Peyer's patch (tissue), 4 donors: ENCODE measurements around the gene MLXIPL. TPM values are rescaled to one million over a fixed set of nuclear protein-coding genes. Genes with fewer than 3 reads are reported as not detected.
A peak's percentile ranks its signal among the peaks of the same experiment; 100 is the strongest.

Experiments used
- DNase-seq, 3 donors: peaks; one replicate each; pipeline ENCODE4 v3.0.0-alpha.2; 2017 to 2019
- H3K27ac ChIP-seq, 4 donors: fragments of 200-600 bp; sonication (generic); one replicate each; pipeline ENCODE4 v1.5.1; 2016 to 2019
- H3K27me3 ChIP-seq, 2 donors: fragments of 200-600 bp; sonication (generic); one replicate each; pipeline ENCODE4 v1.5.1; 2019
- H3K36me3 ChIP-seq, 3 donors: fragments of 200-600 bp; sonication (generic); one replicate each; pipeline ENCODE4 v1.5.1; 2016 to 2019
- H3K4me1 ChIP-seq, 4 donors: fragments of 200-600 bp; sonication (generic); one replicate each; pipeline ENCODE4 v1.5.1; 2016 to 2019
- H3K4me3 ChIP-seq, 4 donors: fragments of 200-600 bp; sonication (generic); 1 replicate in 3 of 4; 2 replicates in 1 of 4; pipeline ENCODE4 v1.5.1; 2016 to 2019; ENCODE audit warnings: mild to moderate bottlenecking in 1 of 4
- H3K9me3 ChIP-seq, 4 donors: fragments of 200-600 bp; sonication (generic); one replicate each; pipeline ENCODE4 v1.5.1; 2016 to 2019; ENCODE audit warnings: mild to moderate bottlenecking in 1 of 4
- CTCF ChIP-seq, 6 experiments: fragments of 450-650 bp in 4 of 6; fragments of 200-600 bp in 2 of 6; sonication (generic) in 1 of 6; IDR thresholded peaks; one replicate each; pipeline ENCODE4 v1.5.1; 2017 to 2019; ENCODE audit warnings: antibody characterized with exemption in 6 of 6, mild to moderate bottlenecking in 3 of 6, moderate library complexity in 1 of 6
- POLR2A ChIP-seq, 2 donors: fragments of 450-650 bp; IDR thresholded peaks; one replicate each; pipeline ENCODE4 v1.5.1; 2017; ENCODE audit warnings: antibody characterized with exemption in 2 of 2, mild to moderate bottlenecking in 2 of 2, moderate library complexity in 2 of 2
- total RNA-seq, 4 donors: library from RNA; depleted of rRNA; stranded (reverse); fragments of >200 nt; gene quantifications; one replicate each; pipeline ENCODE4 v1.1.0, GENCODE V29; 2016

The MLXIPL gene
- total RNA-seq, 4 donors from 2014 or later = 114 to 465 (median 293) TPM

GRCh38 chr7:73596191-73597065, 27.9 kb downstream of the MLXIPL start:
- Histone ChIP-seq H3K27ac (no peak overlapping the region), H3K9me3 (no peaks in the 10 kb centered on the region), H3K36me3 (peaks cover 0 to 9% (median 0%) of the 10 kb centered on the region in 3 donors), H3K4me3 (no peak overlapping the region), H3K27me3 (no peaks in the 10 kb centered on the region), H3K4me1 (no peaks in the 10 kb centered on the region)
- TF ChIP-seq CTCF (IDR thresholded peaks at IDR 0.05) (no peak), POLR2A (IDR thresholded peaks at IDR 0.05) (no peak)
- no peak for DNase-seq

GRCh38 chr7:73595358-73595757, 29.0 kb downstream of the MLXIPL start:
- Histone ChIP-seq H3K27me3 (no peaks in the 10 kb centered on the region), H3K9me3 (no peaks in the 10 kb centered on the region), H3K4me1 (no peaks in the 10 kb centered on the region), H3K36me3 (peaks cover 0 to 9% (median 0%) of the 10 kb centered on the region in 3 donors), H3K27ac (no peak overlapping the region), H3K4me3 (no peak overlapping the region)
- DNase-seq = no peak
- TF ChIP-seq CTCF (IDR thresholded peaks at IDR 0.05) = no peak
- no peak for TF ChIP-seq POLR2A (IDR thresholded peaks at IDR 0.05)

GRCh38 chr7:73593207-73594045, 30.9 kb downstream of the MLXIPL start:
- Histone ChIP-seq H3K4me1 (no peaks in the 10 kb centered on the region), H3K27ac (no peak overlapping the region), H3K27me3 (no peaks in the 10 kb centered on the region), H3K36me3 (peaks cover 0 to 9% (median 0%) of the 10 kb centered on the region in 3 donors), H3K4me3 (no peak overlapping the region), H3K9me3 (no peaks in the 10 kb centered on the region)
- TF ChIP-seq POLR2A (IDR thresholded peaks at IDR 0.05) = no peak
- TF ChIP-seq CTCF (IDR thresholded peaks at IDR 0.05) = no peak
- DNase-seq = no peak

- Histone ChIP-seq H3K27ac (peak overlapping the region in 1 of 4 donors; percentile 57), H3K27me3 (no peaks in the 10 kb centered on the region), H3K4me3 (no peak overlapping the region), H3K36me3 (no peaks in the 10 kb centered on the region), H3K4me1 (peaks cover 0 to 4% (median 0%) of the 10 kb centered on the region in 4 donors), H3K9me3 (no peaks in the 10 kb centered on the region)
- no peak for DNase-seq
- TF ChIP-seq POLR2A (IDR thresholded peaks at IDR 0.05) = no peak
- no peak for TF ChIP-seq CTCF (IDR thresholded peaks at IDR 0.05)
These were observed 37.4 kb downstream of the MLXIPL start for GRCh38 chr7:73586911-73587310.

GRCh38 chr7:73585196-73585595, 39.1 kb downstream of the MLXIPL start:
- Histone ChIP-seq H3K36me3 (no peaks in the 10 kb centered on the region), H3K27me3 (no peaks in the 10 kb centered on the region), H3K4me3 (no peak overlapping the region), H3K9me3 (no peaks in the 10 kb centered on the region), H3K27ac (no peak overlapping the region), H3K4me1 (peaks cover 0 to 4% (median 0%) of the 10 kb centered on the region in 4 donors)
- DNase-seq = no peak
- TF ChIP-seq POLR2A (IDR thresholded peaks at IDR 0.05) (no peak), CTCF (IDR thresholded peaks at IDR 0.05) (no peak)
